Neural progenitor cell (in vitro differentiated cells): Measurements from ENCODE around the gene NUDT13.
"Not testable (repeated sequence)": the region's sequence is repeated elsewhere in the genome, so short reads cannot be mapped to it uniquely, and the experiment has no call there.

Source experiments
- CTCF ChIP-seq: fragments of 200-600 bp; sonication (generic); IDR thresholded peaks from 2 replicates; pipeline ENCODE4 v1.5.1; 2017; ENCODE audit warnings: antibody characterized with exemption, mild to moderate bottlenecking
- EZH2 ChIP-seq: fragments of 200-600 bp; sonication (generic); IDR thresholded peaks from 2 replicates; pipeline ENCODE4 v1.6.1; 2017; ENCODE audit warnings: antibody characterized with exemption, mild to moderate bottlenecking, moderate library complexity
- EZH2phosphoT487 ChIP-seq: fragments of 200-600 bp; sonication (generic); IDR thresholded peaks from 2 replicates; pipeline ENCODE4 v1.6.1; 2017; ENCODE audit warnings: antibody characterized with exemption

DNA sequence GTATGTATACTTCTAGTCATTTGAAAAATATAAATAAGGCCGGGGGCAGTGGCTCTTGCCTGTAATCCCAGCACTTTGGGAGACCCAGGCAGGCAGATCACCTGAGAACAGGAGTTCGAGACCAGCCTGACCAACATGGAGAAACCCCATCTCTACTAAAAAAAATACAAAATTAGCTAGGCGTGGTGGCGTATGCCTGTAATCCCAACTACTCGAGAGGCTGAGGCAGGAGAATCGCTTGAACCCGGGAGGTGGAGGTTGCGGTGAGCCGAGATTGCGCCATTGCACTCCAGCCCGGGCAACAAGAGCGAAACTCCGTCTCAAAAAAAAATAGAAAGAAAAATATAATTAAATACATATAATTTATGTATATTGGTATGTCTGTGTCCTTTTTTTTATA lies 1.8 kb downstream of the NUDT13 start:
- TF ChIP-seq EZH2, CTCF, EZH2phosphoT487: not testable (repeated sequence)
